Keratinocyte (primary cell): Measurements from ENCODE around the gene ARHGDIA. TPM values are rescaled to one million over a fixed set of nuclear protein-coding genes. Genes with fewer than 3 reads are reported as not detected.

Experiments used
- DNase-seq: peaks from one replicate; pipeline ENCODE4 v3.0.0-alpha.2; 2011; ENCODE audit warnings: low read depth, missing footprints, low spot score
- FAIRE-seq: peaks from 2 replicates; lab custom pipeline; 2011; peaks lifted over from hg19 to GRCh38; lab: Jason Lieb, UNC
- H2AFZ ChIP-seq: 2 replicates; pipeline ENCODE4 v1.6.0; 2012; ENCODE audit warnings: low read length, control low read depth, inconsistent platforms; ENCODE audit not compliant: control insufficient read depth
- H3K27ac ChIP-seq: 2 replicates; pipeline ENCODE4 v1.5.1; 2011; ENCODE audit warnings: low read length; ENCODE audit not compliant: control insufficient read depth, insufficient read depth
- H3K27me3 ChIP-seq: 3 replicates; pipeline ENCODE4 v1.6.0; 2011; ENCODE audit warnings: low read length; ENCODE audit not compliant: control insufficient read depth, insufficient read depth; ENCODE audit errors: extremely low read depth
- H3K36me3 ChIP-seq, 2 experiments: 2 replicates in 1 of 2; 3 replicates in 1 of 2; pipeline ENCODE4 v1.5.1; 2011; ENCODE audit warnings: low read length in 2 of 2, mild to moderate bottlenecking in 1 of 2; ENCODE audit not compliant: control insufficient read depth in 2 of 2, insufficient read depth in 2 of 2; ENCODE audit errors: extremely low read depth in 1 of 2
- H3K4me1 ChIP-seq: 3 replicates; pipeline ENCODE4 v1.5.1; 2011; ENCODE audit warnings: low read length; ENCODE audit not compliant: control insufficient read depth, insufficient read depth; ENCODE audit errors: extremely low read depth
- H3K4me2 ChIP-seq: 3 replicates; pipeline ENCODE4 v1.6.0; 2011; ENCODE audit warnings: low read depth, low read length; ENCODE audit not compliant: control insufficient read depth, insufficient read depth; ENCODE audit errors: extremely low read depth
- H3K4me3 ChIP-seq, 3 experiments: fragments of 200-600 bp in 1 of 3; sonication (generic) in 1 of 3; 2 replicates in 2 of 3; 3 replicates in 1 of 3; pipeline ENCODE4 v1.5.1; 2011 to 2016; ENCODE audit warnings: low read length in 3 of 3, mild to moderate bottlenecking in 3 of 3, control low read depth in 2 of 3, inconsistent platforms in 1 of 3, low read depth in 1 of 3, mixed read lengths in 1 of 3, mixed run types in 1 of 3, moderate library complexity in 1 of 3; ENCODE audit not compliant: control insufficient read depth in 2 of 3, insufficient read depth in 2 of 3; ENCODE audit errors: extremely low read depth in 1 of 3
- H3K79me2 ChIP-seq: 2 replicates; pipeline ENCODE4 v1.6.0; 2012; ENCODE audit warnings: low read length; ENCODE audit not compliant: control insufficient read depth, insufficient read depth
- H3K9ac ChIP-seq: 3 replicates; pipeline ENCODE4 v1.6.0; 2011; ENCODE audit warnings: low read length; ENCODE audit not compliant: control insufficient read depth, insufficient read depth; ENCODE audit errors: extremely low read depth
- H3K9me1 ChIP-seq: 3 replicates; pipeline ENCODE4 v1.6.0; 2011; ENCODE audit warnings: low read length; ENCODE audit not compliant: control insufficient read depth, insufficient read depth; ENCODE audit errors: extremely low read depth
- H3K9me3 ChIP-seq: 2 replicates; pipeline ENCODE4 v1.5.1; 2012; ENCODE audit warnings: low read depth, low read length; ENCODE audit not compliant: control insufficient read depth
- H4K20me1 ChIP-seq: 3 replicates; pipeline ENCODE4 v1.6.0; 2011; ENCODE audit warnings: low read length; ENCODE audit not compliant: control insufficient read depth, insufficient read depth; ENCODE audit errors: extremely low read depth
- EZH2 ChIP-seq: IDR thresholded peaks from one replicate; pipeline ENCODE4 v1.6.1; 2012; ENCODE audit warnings: inconsistent platforms, mild to moderate bottlenecking, low read length, moderate library complexity
- dilution Hi-C: fragments of 300-500 bp; cut with MboI; formaldehyde crosslinking; loops from one replicate; pipeline ENCODE4 v1.7.0; 2020; ENCODE audit warnings: low sequenced_read_pairs; ENCODE audit not compliant: extremely low pct_ligation_motif_present
- polyA plus RNA-seq, 5 experiments: library from polyadenylated mRNA; depleted of rRNA in 3 of 5; stranded (reverse) in 3 of 5; stranded (forward) in 1 of 5; unstranded in 1 of 5; fragments of >200 nt; gene quantifications; 1 replicate in 1 of 5; 2 replicates in 3 of 5; 3 replicates in 1 of 5; pipeline versions ENCODE4 v1.2.1 to v1.2.3, GENCODE V29; 2011 to 2012; ENCODE audit warnings: missing spikeins in 2 of 5, low read depth in 1 of 5, low replicate concordance in 1 of 5
- TF ChIP-seq, protein P1 (sequence below), 3 experiments: IDR thresholded peaks in 1 of 3; conservative IDR thresholded peaks in 1 of 3; optimal IDR thresholded peaks in 1 of 3; 2 replicates in 2 of 3; 3 replicates in 1 of 3; pipeline versions ENCODE3 to v1.5.1; 2011; ENCODE audit warnings: low read length in 3 of 3, mild to moderate bottlenecking in 3 of 3, moderate library complexity in 2 of 3, control low read depth in 1 of 3, inconsistent platforms in 1 of 3; ENCODE audit not compliant: insufficient read depth in 2 of 3; ENCODE audit errors: extremely low read depth in 1 of 3

The ARHGDIA gene
- polyA plus RNA-seq, 1 donor (not counting 4 experiments of a cell fraction or from before 2014, with no cell fraction given) = 65.7 TPM

GRCh38 chr17:81905993-81906392, 34.9 kb upstream of the ARHGDIA start:
- Histone ChIP-seq H3K27ac (no peak overlapping the region), H3K36me3 (peaks cover 23 to 25% of the 10 kb centered on the region in 2 experiments), H2AFZ (no peak overlapping the region), H3K9me1 (peaks cover 3% of the 10 kb centered on the region), H3K27me3 (no peaks in the 10 kb centered on the region), H3K4me3 (no peak overlapping the region), H3K9ac (no peak overlapping the region), H3K79me2 (peaks cover 17% of the 10 kb centered on the region), H3K4me1 (peaks cover 13% of the 10 kb centered on the region), H3K9me3 (no peaks in the 10 kb centered on the region), H4K20me1 (peaks cover 5% of the 10 kb centered on the region), H3K4me2 (no peak overlapping the region)
- FAIRE-seq = no peak
- TF ChIP-seq EZH2 = no peak
- TF ChIP-seq, protein P1, sequence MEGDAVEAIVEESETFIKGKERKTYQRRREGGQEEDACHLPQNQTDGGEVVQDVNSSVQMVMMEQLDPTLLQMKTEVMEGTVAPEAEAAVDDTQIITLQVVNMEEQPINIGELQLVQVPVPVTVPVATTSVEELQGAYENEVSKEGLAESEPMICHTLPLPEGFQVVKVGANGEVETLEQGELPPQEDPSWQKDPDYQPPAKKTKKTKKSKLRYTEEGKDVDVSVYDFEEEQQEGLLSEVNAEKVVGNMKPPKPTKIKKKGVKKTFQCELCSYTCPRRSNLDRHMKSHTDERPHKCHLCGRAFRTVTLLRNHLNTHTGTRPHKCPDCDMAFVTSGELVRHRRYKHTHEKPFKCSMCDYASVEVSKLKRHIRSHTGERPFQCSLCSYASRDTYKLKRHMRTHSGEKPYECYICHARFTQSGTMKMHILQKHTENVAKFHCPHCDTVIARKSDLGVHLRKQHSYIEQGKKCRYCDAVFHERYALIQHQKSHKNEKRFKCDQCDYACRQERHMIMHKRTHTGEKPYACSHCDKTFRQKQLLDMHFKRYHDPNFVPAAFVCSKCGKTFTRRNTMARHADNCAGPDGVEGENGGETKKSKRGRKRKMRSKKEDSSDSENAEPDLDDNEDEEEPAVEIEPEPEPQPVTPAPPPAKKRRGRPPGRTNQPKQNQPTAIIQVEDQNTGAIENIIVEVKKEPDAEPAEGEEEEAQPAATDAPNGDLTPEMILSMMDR (optimal IDR thresholded peaks at IDR 0.05 in 1 of 3, IDR thresholded peaks at IDR 0.05 in 1 of 3, conservative IDR thresholded peaks at IDR 0.05 in 1 of 3; ENCODE audit: extremely low read depth in 1 of 3, insufficient read depth in 2 of 3, low read length in 3 of 3) = no peak
- DNase-seq = no peak
- dilution Hi-C loops = no loop called here

DNA sequence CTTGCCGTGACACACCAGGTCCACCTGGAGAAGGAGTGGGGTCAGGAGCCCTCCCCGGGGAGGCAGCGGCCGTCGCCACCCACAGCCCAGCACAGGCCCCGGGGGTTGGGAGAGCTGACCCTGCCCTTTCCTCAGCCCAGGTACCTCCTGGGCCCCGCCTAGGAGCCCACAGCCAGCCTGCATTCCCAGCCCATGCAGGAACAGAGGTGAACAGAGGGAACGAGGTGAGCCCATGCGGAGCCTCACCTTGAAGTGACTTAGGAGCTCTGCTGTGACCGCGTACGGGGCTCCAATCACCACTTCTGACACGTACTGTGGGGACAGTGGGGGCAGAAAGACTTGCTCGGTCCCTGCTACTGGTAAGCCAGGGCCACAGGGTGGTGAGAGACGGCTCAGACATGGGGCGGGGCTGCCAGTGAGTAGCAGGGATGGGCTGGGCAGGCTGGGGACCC, 34.3 kb upstream of the ARHGDIA start:
- H3K4me3 ChIP-seq = no peak overlapping the region
- no peak overlapping the region for H3K27ac ChIP-seq
- H3K4me2 ChIP-seq = no peak overlapping the region
- H2AFZ ChIP-seq = no peak overlapping the region
- dilution Hi-C loops = no loop called here
- H3K27me3 ChIP-seq = no peaks in the 10 kb centered on the region
- H4K20me1 ChIP-seq = peaks cover 6% of the 10 kb centered on the region
- peaks cover 15% of the 10 kb centered on the region for H3K79me2 ChIP-seq
- no peaks in the 10 kb centered on the region for H3K9me3 ChIP-seq
- DNase-seq (no peak), FAIRE-seq (no peak)
- H3K9me1 ChIP-seq = peaks cover 3% of the 10 kb centered on the region
- peaks cover 23 to 27% of the 10 kb centered on the region in 2 experiments for H3K36me3 ChIP-seq
- no peak overlapping the region for H3K9ac ChIP-seq
- H3K4me1 ChIP-seq = peaks cover 14% of the 10 kb centered on the region
- TF ChIP-seq, protein P1 (optimal IDR thresholded peaks at IDR 0.05 in 1 of 3, IDR thresholded peaks at IDR 0.05 in 1 of 3, conservative IDR thresholded peaks at IDR 0.05 in 1 of 3; ENCODE audit: extremely low read depth in 1 of 3, insufficient read depth in 2 of 3, low read length in 3 of 3) = no peak
- TF ChIP-seq EZH2 = no peak
